Measurements from ENCODE around the gene YBX3.

Gene YBX3

DNA sequence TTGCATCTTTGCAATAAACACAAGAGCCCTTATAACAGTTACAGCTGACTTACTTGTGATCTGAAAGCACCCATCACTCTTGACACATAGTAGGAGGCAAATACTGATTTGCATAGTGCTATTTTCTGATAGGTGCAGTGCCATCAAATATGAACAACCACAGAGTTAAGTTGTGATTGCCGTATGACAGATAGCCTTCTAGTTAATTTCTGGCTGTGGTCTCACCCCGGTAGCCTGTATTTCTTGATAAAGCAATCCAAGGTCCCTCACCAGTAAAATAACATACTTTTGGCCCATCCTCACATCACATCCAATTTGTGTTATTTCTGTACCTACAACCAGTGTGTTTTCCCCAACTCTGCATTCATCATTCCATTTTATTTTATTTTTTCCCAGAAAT lies 26.0 kb downstream of the YBX3 start:
- no peak for DNase-seq (ENCODE audit: low spot score)
- CTCF ChIA-PET, result interaction anchor here (0.6 to 0.7 kb wide), 2 partner anchors 13 to 62 kb away, joined by 3 read pairs; no protein-coding TSS in a partner anchor
- POLR2A ChIA-PET (ENCODE audit: low non-redundant PET), result no interaction called here
- TF ChIP-seq, protein P1, sequence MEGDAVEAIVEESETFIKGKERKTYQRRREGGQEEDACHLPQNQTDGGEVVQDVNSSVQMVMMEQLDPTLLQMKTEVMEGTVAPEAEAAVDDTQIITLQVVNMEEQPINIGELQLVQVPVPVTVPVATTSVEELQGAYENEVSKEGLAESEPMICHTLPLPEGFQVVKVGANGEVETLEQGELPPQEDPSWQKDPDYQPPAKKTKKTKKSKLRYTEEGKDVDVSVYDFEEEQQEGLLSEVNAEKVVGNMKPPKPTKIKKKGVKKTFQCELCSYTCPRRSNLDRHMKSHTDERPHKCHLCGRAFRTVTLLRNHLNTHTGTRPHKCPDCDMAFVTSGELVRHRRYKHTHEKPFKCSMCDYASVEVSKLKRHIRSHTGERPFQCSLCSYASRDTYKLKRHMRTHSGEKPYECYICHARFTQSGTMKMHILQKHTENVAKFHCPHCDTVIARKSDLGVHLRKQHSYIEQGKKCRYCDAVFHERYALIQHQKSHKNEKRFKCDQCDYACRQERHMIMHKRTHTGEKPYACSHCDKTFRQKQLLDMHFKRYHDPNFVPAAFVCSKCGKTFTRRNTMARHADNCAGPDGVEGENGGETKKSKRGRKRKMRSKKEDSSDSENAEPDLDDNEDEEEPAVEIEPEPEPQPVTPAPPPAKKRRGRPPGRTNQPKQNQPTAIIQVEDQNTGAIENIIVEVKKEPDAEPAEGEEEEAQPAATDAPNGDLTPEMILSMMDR (conservative IDR thresholded peaks at IDR 0.05; ENCODE audit: low read depth), result no peak
- H3K27ac ChIP-seq, result no peak overlapping the region

DNA sequence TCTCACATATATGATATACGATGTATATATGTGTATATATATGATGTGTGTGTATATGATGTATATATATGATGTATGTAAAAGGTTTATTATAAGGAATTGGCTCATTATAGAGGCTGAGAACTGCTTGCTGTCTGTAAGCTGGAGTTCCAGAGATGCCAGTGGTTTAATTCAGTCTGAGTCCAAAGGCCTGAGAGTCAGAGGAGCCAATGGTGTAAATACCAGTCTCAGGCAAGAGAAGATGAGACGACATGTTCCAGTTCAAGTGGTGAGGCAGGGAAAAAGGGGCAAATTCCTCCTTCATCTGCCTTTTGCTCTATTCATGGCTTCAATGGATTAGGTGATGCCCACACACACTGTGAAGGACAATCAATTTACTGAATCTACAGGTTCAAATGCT lies 32.2 kb downstream of the YBX3 start:
- H3K27ac ChIP-seq, result no peak overlapping the region
- POLR2A ChIA-PET (ENCODE audit: low non-redundant PET), result no interaction called here
- TF ChIP-seq, protein P1 (conservative IDR thresholded peaks at IDR 0.05; ENCODE audit: low read depth), result no peak
- DNase-seq (ENCODE audit: low spot score), result no peak
- CTCF ChIA-PET, result interaction anchor here (0.8 kb wide), 1 partner anchor 79 kb away, joined by 3 read pairs; no protein-coding TSS in a partner anchor

- DNase-seq (ENCODE audit: low spot score), result no peak
- ChIA-PET POLR2A (ENCODE audit: low non-redundant PET) (no interaction called here), CTCF (no interaction called here)
- no peak overlapping the region for H3K27ac ChIP-seq
- TF ChIP-seq, protein P1 (conservative IDR thresholded peaks at IDR 0.05; ENCODE audit: low read depth), result no peak
Measured at GRCh38 chr12:10689146-10689545, 34.0 kb downstream of the YBX3 start.

DNA sequence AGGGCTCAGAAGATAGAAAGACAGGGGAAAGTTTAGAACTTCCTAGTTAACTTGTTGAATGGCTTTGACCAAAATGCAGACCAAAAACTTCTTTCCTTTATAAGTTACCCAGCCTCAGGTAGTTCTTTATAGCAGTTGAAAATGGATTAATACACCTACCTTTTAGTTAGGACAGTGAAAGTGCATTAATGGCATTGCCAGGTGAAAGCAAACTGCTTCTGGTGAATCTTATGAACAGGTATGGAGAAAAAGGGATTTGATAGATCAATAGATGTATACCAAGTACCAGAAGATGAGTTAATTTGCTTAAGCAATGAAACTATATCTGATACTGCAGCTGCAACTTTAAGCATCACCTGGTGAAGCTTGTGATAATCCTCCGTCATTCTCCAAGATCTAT lies 35.1 kb downstream of the YBX3 start:
- H3K27ac ChIP-seq, result no peak overlapping the region
- POLR2A ChIA-PET (ENCODE audit: low non-redundant PET), result no interaction called here
- TF ChIP-seq, protein P1 (conservative IDR thresholded peaks at IDR 0.05; ENCODE audit: low read depth), result no peak
- CTCF ChIA-PET, result no interaction called here
- no peak for DNase-seq (ENCODE audit: low spot score)

DNA sequence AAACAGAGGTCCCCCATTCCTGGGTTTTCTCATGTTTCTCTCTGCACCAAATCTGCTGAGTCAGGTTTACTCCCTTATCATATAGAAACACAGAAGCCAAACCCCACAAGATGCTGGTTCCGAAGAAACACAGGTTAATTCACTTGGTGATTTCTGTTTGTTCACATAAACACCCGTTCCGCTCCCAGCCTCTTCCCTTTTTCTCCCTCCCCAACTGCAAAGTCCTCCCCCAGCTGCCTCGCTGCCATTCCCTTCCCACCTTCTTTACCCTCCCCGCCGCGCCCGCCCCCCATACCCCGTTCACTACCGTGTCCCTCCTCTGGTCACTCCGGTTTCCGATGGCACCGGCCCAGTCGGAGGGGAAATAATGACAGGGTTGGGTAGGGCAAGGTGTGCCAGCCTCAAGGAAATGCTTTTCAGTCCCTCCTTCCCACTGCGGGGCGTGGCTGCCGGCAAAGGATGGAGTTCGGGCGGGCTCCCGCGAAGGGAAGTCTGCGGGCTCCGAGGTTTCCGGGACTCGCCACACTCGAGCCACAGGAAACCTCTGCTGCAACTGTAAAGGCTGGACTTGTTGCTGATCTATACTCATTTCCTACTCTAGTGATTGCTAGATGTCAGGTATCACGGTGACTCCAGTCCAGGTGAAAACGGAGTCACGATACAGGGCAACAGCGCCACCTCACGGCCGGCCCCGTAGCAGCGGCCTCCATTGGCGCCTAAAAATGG lies 49.3 kb downstream of the YBX3 start, which contains the start of gene STYK1:
Gene STYK1 (minus strand): TSS at position 394 of the 726 bp plus-strand sequence. CDS start 39,434 bp downstream, outside the sequence.
- peak; percentile 76 for DNase-seq (ENCODE audit: low spot score)
- CTCF ChIA-PET, result no interaction called here

GRCh38 chr12:10672231-10672868 lies 50.8 kb downstream of the YBX3 start:
- TF ChIP-seq, protein P1 (conservative IDR thresholded peaks at IDR 0.05; ENCODE audit: low read depth), result no peak
- CTCF ChIA-PET, result no interaction called here
- H3K27ac ChIP-seq, result no peak overlapping the region
- DNase-seq (ENCODE audit: low spot score), result no peak
- POLR2A ChIA-PET (ENCODE audit: low non-redundant PET), result no interaction called here

More for the DNA sequence above, 49.3 kb downstream of the YBX3 start, which contains the start of gene STYK1:
- TF ChIP-seq, protein P1 (conservative IDR thresholded peaks at IDR 0.05; ENCODE audit: low read depth), result peak; percentile 69
- no peak within 1 kb of the TSS for H3K27ac ChIP-seq
- POLR2A ChIA-PET (ENCODE audit: low non-redundant PET), result interaction anchor here (0.5 kb wide), 1 partner anchor 1610 kb away, joined by 3 read pairs; no protein-coding TSS in a partner anchor
